Measurements from ENCODE around the gene RGS6.

DNA sequence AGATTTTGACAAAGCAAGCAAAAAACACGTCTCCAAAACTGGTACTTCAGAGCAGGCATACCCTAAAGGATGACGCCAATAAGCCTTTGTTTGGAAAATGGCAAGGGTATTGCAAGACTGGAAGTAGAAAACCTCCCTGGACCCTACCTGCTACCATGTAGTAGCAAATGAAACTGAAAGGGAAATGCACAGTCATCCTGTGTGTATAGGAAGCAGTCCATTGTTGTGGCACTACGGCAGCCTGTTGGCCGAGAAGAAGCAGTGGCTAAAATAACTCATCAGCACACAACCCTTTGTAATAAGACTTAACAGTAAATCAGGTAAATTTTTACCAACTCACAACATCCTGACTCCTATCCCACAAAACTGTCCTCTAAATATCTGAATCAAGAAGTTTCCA is 386.4 kb downstream of the RGS6 start:
- TF ChIP-seq CTCF (IDR thresholded peaks at IDR 0.05) (no peak), POLR2A (IDR thresholded peaks at IDR 0.05) (no peak)
